Astrocyte of the cerebellum (primary cell): ENCODE results near the gene ABRACL.

Source experiments
- DNase-seq: peaks from one replicate; pipeline ENCODE4 v3.0.0-alpha.2; 2011; ENCODE audit warnings: low read depth
- H3K4me3 ChIP-seq: 2 replicates; pipeline ENCODE4 v1.5.1; 2011; ENCODE audit warnings: mild to moderate bottlenecking, low read depth, low read length, moderate library complexity
- in situ Hi-C: cut with HindIII; loops from 2 replicates; pipeline ENCODE4 v1.10.0; 2017; ENCODE audit warnings: low sequenced_read_pairs
- TF ChIP-seq, protein P1 (sequence below): IDR thresholded peaks from 2 replicates; pipeline ENCODE4 v1.5.1; 2012; ENCODE audit warnings: low read length, low read depth, moderate library complexity, mild to moderate bottlenecking; ENCODE audit errors: missing control alignments

Gene ABRACL

DNA sequence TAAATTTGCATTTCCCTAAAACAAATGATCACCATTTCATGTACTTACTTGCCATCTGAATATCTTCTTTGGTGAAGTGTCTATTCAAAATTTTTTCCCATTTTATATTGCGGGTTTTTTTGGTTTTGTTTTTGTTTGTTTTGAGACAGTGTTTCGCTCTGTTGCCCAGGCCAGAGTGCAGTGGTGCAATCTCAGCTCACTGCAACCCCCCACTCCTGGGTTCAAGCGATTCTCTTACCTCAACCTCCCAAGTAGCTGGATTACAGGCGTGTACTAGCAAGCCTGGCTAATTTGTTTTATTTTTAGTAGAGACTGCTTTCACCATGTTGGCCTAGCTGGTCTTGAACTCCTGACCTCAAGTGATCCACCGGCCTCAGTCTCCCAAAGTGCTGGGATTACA, 31.4 kb upstream of the ABRACL start:
- TF ChIP-seq, protein P1, sequence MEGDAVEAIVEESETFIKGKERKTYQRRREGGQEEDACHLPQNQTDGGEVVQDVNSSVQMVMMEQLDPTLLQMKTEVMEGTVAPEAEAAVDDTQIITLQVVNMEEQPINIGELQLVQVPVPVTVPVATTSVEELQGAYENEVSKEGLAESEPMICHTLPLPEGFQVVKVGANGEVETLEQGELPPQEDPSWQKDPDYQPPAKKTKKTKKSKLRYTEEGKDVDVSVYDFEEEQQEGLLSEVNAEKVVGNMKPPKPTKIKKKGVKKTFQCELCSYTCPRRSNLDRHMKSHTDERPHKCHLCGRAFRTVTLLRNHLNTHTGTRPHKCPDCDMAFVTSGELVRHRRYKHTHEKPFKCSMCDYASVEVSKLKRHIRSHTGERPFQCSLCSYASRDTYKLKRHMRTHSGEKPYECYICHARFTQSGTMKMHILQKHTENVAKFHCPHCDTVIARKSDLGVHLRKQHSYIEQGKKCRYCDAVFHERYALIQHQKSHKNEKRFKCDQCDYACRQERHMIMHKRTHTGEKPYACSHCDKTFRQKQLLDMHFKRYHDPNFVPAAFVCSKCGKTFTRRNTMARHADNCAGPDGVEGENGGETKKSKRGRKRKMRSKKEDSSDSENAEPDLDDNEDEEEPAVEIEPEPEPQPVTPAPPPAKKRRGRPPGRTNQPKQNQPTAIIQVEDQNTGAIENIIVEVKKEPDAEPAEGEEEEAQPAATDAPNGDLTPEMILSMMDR: no peak
- in situ Hi-C loops: no loop called here
- DNase-seq: no peak
- H3K4me3 ChIP-seq: no peak overlapping the region

DNA sequence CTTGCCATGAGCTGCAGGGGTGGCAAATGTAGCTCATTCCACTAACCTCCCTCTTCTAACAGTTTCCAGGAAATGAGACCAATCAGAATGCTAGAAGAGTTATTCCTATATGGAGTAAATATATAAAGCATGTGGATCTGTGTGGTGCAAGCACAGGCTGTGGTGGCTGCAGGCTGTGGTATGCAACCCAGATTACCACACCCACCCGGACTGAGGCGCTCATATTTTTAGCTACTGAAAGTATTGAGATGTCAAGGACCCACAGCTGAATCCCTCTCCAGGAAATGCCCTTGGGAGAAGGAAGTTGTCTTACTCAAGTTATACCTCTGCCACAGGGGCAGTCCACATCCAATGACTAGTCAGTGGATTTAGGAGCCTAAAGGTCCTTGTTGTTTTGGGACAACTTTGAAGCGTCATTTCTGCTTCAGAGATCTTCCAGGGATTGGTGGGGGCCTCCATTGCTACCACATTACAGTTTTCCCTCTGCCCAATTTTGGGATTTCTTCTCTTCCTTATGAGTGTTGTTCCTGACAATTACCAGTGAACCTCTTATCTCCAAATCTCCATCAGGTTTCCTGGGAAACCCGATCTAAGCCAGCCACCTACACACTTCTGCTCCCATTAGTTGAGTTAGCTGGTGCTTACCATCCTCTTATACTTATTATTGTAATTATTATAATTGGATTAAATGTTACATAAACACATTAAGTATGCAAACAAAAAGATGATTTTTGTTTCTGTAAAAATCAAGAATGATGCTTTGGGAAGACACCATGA, 28.4 kb upstream of the ABRACL start:
- no peak overlapping the region for H3K4me3 ChIP-seq
- DNase-seq: no peak
- in situ Hi-C loops: no loop called here
- TF ChIP-seq, protein P1: no peak

DNA sequence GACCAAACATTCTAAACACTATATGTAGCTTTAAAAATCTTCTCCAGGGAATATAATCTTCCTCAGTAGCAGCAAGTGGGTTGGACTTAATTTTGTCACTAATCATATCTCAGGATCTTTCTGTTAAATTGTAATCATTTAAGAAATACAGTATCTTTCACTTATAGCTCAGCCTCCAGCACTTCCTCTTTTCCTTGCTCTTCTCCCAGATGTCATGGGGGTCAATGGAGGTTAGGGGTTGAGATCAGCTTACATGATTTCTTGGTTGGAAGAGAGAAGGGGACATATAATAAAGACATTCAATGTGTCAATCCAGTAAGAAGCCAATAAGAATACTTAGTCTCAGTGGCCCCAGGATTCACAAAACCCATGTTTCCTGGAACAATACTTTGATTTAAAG, 24.8 kb upstream of the ABRACL start:
- TF ChIP-seq, protein P1: no peak
- DNase-seq: no peak
- in situ Hi-C loops: no loop called here
- H3K4me3 ChIP-seq: no peak overlapping the region

DNA sequence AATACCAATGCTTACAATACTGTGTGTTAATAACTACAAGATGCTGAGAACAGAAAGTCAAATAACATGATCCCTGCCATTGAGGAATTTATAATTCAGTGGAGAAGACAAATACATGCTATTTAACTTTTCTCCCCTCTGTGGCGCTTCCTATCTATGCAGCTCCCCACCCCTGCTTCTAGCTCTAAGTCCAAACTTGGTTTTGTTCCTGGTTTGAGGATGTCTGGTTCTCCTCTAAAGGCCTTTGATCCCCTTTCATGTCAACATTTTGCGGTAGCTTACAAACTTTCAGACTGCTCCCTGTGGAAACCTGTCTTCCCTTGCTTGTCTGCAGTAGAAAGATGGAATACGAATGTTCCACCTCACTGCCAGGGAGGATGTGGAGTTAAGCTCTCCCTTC, 22.1 kb upstream of the ABRACL start:
- DNase-seq: no peak
- in situ Hi-C loops: no loop called here
- TF ChIP-seq, protein P1: no peak
- H3K4me3 ChIP-seq: no peak overlapping the region

DNA sequence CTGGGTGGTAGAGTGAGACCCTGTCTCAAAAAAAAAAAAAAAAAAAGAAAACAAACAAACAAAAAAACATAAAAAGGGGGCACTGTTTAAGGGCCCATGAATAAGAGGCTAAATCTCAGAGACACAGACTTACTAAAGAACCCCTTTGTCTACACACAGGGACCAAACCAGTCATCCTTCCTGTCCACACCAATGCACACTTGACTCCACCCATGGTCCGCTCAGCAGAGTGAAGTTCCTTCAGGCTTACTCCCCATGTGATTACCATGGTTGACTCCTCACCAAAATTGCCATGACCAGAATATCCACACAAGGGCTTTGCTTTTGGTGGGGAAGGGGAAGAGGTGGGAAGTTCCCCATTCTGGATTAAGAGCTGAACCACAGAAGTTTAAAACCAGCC, 21.1 kb upstream of the ABRACL start:
- in situ Hi-C loops: no loop called here
- no peak overlapping the region for H3K4me3 ChIP-seq
- TF ChIP-seq, protein P1: no peak
- no peak for DNase-seq

DNA sequence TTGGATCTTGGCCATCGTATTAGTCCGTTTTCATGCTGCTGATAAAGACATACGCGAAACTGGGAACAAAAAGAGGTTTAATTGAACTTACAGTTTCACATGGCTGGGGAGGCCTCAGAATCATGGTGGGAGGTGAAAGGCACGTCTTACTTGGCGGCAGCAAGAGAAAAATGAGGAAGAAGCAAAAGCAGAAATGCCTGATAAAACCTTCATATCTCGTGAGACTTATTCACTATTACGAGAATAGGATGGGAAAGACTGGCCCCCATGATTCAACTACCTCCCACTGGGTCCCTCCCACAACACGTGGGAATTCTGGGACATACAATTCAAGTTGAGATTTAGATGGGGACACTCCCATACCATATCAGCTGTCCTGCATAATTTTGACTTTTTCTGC, 20.4 kb upstream of the ABRACL start:
- in situ Hi-C loops: no loop called here
- no peak overlapping the region for H3K4me3 ChIP-seq
- DNase-seq: no peak
- TF ChIP-seq, protein P1: no peak
